ENCODE results near the gene ZBTB6.

GRCh38 chr9:122940749-122941581 is 27.8 kb upstream of the ZBTB6 start, which contains the start of gene RABGAP1:
- TF ChIP-seq CTCF (IDR thresholded peaks at IDR 0.05), result no peak
- no peak for TF ChIP-seq EP300 (IDR thresholded peaks at IDR 0.05)
- peak; percentile 86 to 96 for TF ChIP-seq POLR2AphosphoS5 (IDR thresholded peaks at IDR 0.05)

Measured in esophagus muscularis mucosa (tissue), 4 donors.